Measurements from ENCODE around the gene TBL1Y.

TBL1Y gene

GRCh38 chrY:6928265-6928664, 17.8 kb downstream of the TBL1Y start:
- TF ChIP-seq CSRNP3 (CRISPR knock-in tag; IDR thresholded peaks at IDR 0.05) (no peak), ZFP30 (CRISPR knock-in tag; IDR thresholded peaks at IDR 0.05) (no peak), PATZ1 (CRISPR knock-in tag; IDR thresholded peaks at IDR 0.05; ENCODE audit: borderline replicate concordance) (no peak), GLIS3 (CRISPR knock-in tag; IDR thresholded peaks at IDR 0.05) (no peak), RARB (CRISPR knock-in tag; IDR thresholded peaks at IDR 0.05) (no peak), ZNF70 (CRISPR knock-in tag; IDR thresholded peaks at IDR 0.05) (no peak), OSR1 (CRISPR knock-in tag; IDR thresholded peaks at IDR 0.05) (no peak), ZFP3 (CRISPR knock-in tag; IDR thresholded peaks at IDR 0.05) (no peak), TOX (CRISPR knock-in tag; IDR thresholded peaks at IDR 0.05; ENCODE audit: borderline replicate concordance) (no peak)
- TF ChIP-seq, protein P1, sequence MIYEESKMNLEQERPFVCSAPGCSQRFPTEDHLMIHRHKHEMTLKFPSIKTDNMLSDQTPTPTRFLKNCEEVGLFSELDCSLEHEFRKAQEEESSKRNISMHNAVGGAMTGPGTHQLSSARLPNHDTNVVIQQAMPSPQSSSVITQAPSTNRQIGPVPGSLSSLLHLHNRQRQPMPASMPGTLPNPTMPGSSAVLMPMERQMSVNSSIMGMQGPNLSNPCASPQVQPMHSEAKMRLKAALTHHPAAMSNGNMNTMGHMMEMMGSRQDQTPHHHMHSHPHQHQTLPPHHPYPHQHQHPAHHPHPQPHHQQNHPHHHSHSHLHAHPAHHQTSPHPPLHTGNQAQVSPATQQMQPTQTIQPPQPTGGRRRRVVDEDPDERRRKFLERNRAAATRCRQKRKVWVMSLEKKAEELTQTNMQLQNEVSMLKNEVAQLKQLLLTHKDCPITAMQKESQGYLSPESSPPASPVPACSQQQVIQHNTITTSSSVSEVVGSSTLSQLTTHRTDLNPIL (CRISPR knock-in tag; IDR thresholded peaks at IDR 0.05; ENCODE audit: low read depth), result no peak
- TF ChIP-seq, protein P2, sequence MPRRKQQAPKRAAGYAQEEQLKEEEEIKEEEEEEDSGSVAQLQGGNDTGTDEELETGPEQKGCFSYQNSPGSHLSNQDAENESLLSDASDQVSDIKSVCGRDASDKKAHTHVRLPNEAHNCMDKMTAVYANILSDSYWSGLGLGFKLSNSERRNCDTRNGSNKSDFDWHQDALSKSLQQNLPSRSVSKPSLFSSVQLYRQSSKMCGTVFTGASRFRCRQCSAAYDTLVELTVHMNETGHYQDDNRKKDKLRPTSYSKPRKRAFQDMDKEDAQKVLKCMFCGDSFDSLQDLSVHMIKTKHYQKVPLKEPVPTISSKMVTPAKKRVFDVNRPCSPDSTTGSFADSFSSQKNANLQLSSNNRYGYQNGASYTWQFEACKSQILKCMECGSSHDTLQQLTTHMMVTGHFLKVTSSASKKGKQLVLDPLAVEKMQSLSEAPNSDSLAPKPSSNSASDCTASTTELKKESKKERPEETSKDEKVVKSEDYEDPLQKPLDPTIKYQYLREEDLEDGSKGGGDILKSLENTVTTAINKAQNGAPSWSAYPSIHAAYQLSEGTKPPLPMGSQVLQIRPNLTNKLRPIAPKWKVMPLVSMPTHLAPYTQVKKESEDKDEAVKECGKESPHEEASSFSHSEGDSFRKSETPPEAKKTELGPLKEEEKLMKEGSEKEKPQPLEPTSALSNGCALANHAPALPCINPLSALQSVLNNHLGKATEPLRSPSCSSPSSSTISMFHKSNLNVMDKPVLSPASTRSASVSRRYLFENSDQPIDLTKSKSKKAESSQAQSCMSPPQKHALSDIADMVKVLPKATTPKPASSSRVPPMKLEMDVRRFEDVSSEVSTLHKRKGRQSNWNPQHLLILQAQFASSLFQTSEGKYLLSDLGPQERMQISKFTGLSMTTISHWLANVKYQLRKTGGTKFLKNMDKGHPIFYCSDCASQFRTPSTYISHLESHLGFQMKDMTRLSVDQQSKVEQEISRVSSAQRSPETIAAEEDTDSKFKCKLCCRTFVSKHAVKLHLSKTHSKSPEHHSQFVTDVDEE (CRISPR knock-in tag; IDR thresholded peaks at IDR 0.05), result no peak
- no peak for ATAC-seq

GRCh38 chrY:6929237-6929636, 18.7 kb downstream of the TBL1Y start:
- no peak for ATAC-seq
- no peak for TF ChIP-seq SNAI2 (CRISPR knock-in tag; IDR thresholded peaks at IDR 0.05)
- no peak for TF ChIP-seq BACH2 (CRISPR knock-in tag; IDR thresholded peaks at IDR 0.05; ENCODE audit: borderline replicate concordance)
- TF ChIP-seq, protein P1 (CRISPR knock-in tag; IDR thresholded peaks at IDR 0.05; ENCODE audit: low read depth), result no peak
- TF ChIP-seq ZC3H10 (CRISPR knock-in tag; IDR thresholded peaks at IDR 0.05), result no peak
- TF ChIP-seq GLIS3 (CRISPR knock-in tag; IDR thresholded peaks at IDR 0.05), result no peak
- no peak for TF ChIP-seq PATZ1 (CRISPR knock-in tag; IDR thresholded peaks at IDR 0.05; ENCODE audit: borderline replicate concordance)
- no peak for TF ChIP-seq PPARA (CRISPR knock-in tag; IDR thresholded peaks at IDR 0.05; ENCODE audit: borderline replicate concordance)
- TF ChIP-seq CSDC2 (CRISPR knock-in tag; IDR thresholded peaks at IDR 0.05), result no peak
- TF ChIP-seq ZFP3 (CRISPR knock-in tag; IDR thresholded peaks at IDR 0.05), result no peak
- no peak for TF ChIP-seq OSR1 (CRISPR knock-in tag; IDR thresholded peaks at IDR 0.05)
- no peak for TF ChIP-seq ZNF8 (CRISPR knock-in tag; IDR thresholded peaks at IDR 0.05)
- TF ChIP-seq TCF4 (CRISPR knock-in tag; IDR thresholded peaks at IDR 0.05; ENCODE audit: borderline replicate concordance), result no peak
- TF ChIP-seq ISL1 (CRISPR knock-in tag; IDR thresholded peaks at IDR 0.05), result no peak
- TF ChIP-seq ESRRG (CRISPR knock-in tag; IDR thresholded peaks at IDR 0.05), result no peak
- no peak for TF ChIP-seq ZFP30 (CRISPR knock-in tag; IDR thresholded peaks at IDR 0.05)
- TF ChIP-seq ZNF70 (CRISPR knock-in tag; IDR thresholded peaks at IDR 0.05), result no peak
